SK-N-SH treated with all-trans-retinoic acid at 6 μM for 48 hours (cell line): Measurements from ENCODE around the gene CLDN18.

Experiments used
- ARNTL ChIP-seq: fragments of 450-650 bp; formaldehyde crosslinking; IDR thresholded peaks from 2 replicates; pipeline ENCODE4 v1.5.0; 2020; ENCODE audit warnings: low read depth, mild to moderate bottlenecking, moderate library complexity, borderline replicate concordance
- CSDC2 ChIP-seq: fragments of 250-450 bp; sonication (Bioruptor Pico); IDR thresholded peaks from 2 replicates; pipeline ENCODE4 v1.5.0; 2020; ENCODE audit warnings: mild to moderate bottlenecking, moderate library complexity
- CSRNP3 ChIP-seq: fragments of 250-450 bp; sonication (Bioruptor Pico); IDR thresholded peaks from 2 replicates; pipeline ENCODE4 v1.5.1; 2021; ENCODE audit warnings: mild to moderate bottlenecking, moderate library complexity
- ESRRG ChIP-seq: fragments of 250-450 bp; sonication (Bioruptor Pico); IDR thresholded peaks from 2 replicates; pipeline ENCODE4 v1.6.1; 2021; ENCODE audit warnings: mild to moderate bottlenecking
- PATZ1 ChIP-seq: fragments of 250-450 bp; sonication (Bioruptor Pico); IDR thresholded peaks from 2 replicates; pipeline ENCODE4 v1.8.0; 2020; ENCODE audit warnings: mild to moderate bottlenecking, moderate library complexity, borderline replicate concordance
- TCF4 ChIP-seq: fragments of 250-450 bp; sonication (Bioruptor Pico); IDR thresholded peaks from 2 replicates; pipeline ENCODE4 v1.8.0; 2021; ENCODE audit warnings: mild to moderate bottlenecking, moderate library complexity, borderline replicate concordance
- TOX ChIP-seq: fragments of 250-450 bp; sonication (Bioruptor Pico); IDR thresholded peaks from 2 replicates; pipeline ENCODE4 v1.8.0; 2021; ENCODE audit warnings: mild to moderate bottlenecking, moderate library complexity, borderline replicate concordance
- ZFP3 ChIP-seq: fragments of 250-450 bp; sonication (Bioruptor Pico); IDR thresholded peaks from 2 replicates; pipeline ENCODE4 v1.5.0; 2020; ENCODE audit warnings: mild to moderate bottlenecking, moderate library complexity

- no peak for TF ChIP-seq TOX (CRISPR knock-in tag)
- TF ChIP-seq ARNTL (CRISPR knock-in tag) = no peak
- no peak for TF ChIP-seq TCF4 (CRISPR knock-in tag)
- no peak for TF ChIP-seq ESRRG (CRISPR knock-in tag)
- no peak for TF ChIP-seq PATZ1 (CRISPR knock-in tag)
- TF ChIP-seq CSRNP3 (CRISPR knock-in tag) = no peak
- no peak for TF ChIP-seq ZFP3
- TF ChIP-seq CSDC2 (CRISPR knock-in tag) = no peak
Measured at GRCh38 chr3:138081371-138082084, 71.6 kb downstream of the CLDN18 start.
